ENCODE measurements around the gene TRIM67.

TRIM67 gene

GRCh38 chr1:231161667-231162296, at the start of gene TRIM67:
TSS of gene TRIM67 (plus strand) at chr1:231162058. CDS start at chr1:231162970, 912 bp downstream.
- TF ChIP-seq EZH2phosphoT487 (conservative IDR thresholded peaks at IDR 0.05; ENCODE audit: low read length) (no peak), CTCF (IDR thresholded peaks at IDR 0.05; ENCODE audit: insufficient read depth, low read length, poor library complexity, severe bottlenecking) (no peak)

GRCh38 chr1:231116738-231117137, 45.1 kb upstream of the TRIM67 start:
- no peak overlapping the region for H3K4me3 ChIP-seq (ENCODE audit: insufficient read depth, low read length, poor library complexity, severe bottlenecking)
- TF ChIP-seq EZH2phosphoT487 (conservative IDR thresholded peaks at IDR 0.05; ENCODE audit: low read length) (no peak), CTCF (IDR thresholded peaks at IDR 0.05; ENCODE audit: insufficient read depth, low read length, poor library complexity, severe bottlenecking) (no peak)
- H3K9ac ChIP-seq (ENCODE audit: low read length), result no peak overlapping the region

More at GRCh38 chr1:231161667-231162296, at the start of gene TRIM67:
- Histone ChIP-seq H3K9ac (ENCODE audit: low read length) (no peak within 1 kb of the TSS), H4K20me1 (ENCODE audit: low read depth, low read length) (no peaks in the 10 kb centered on the region), H3K4me3 (ENCODE audit: insufficient read depth, low read length, poor library complexity, severe bottlenecking) (no peak within 1 kb of the TSS), H3K9me2 (replicated peaks; ENCODE audit: insufficient read depth, low read length) (no peaks in the 10 kb centered on the region), H3K27ac (ENCODE audit: low read depth, low read length) (no peak within 1 kb of the TSS), H2AFZ (ENCODE audit: low read depth, low read length, severe bottlenecking) (no peak within 1 kb of the TSS), H3K27me3 (ENCODE audit: low read length) (no peaks in the 10 kb centered on the region), H3K4me2 (ENCODE audit: low read depth, low read length, poor library complexity, severe bottlenecking) (no peak within 1 kb of the TSS), H3K9me3 (ENCODE audit: insufficient read depth, low read length) (no peaks in the 10 kb centered on the region), H3K79me2 (ENCODE audit: insufficient read depth, low read length) (no peaks in the 10 kb centered on the region), H3K36me3 (ENCODE audit: low read length) (no peaks in the 10 kb centered on the region), H3F3A (ENCODE audit: insufficient read depth) (no peaks in the 10 kb centered on the region)

GRCh38 chr1:231118704-231119453, 43.0 kb upstream of the TRIM67 start:
- H2AFZ ChIP-seq (ENCODE audit: low read depth, low read length, severe bottlenecking), result no peak overlapping the region
- no peak overlapping the region for H3K9ac ChIP-seq (ENCODE audit: low read length)
- H3K9me2 ChIP-seq (replicated peaks; ENCODE audit: insufficient read depth, low read length), result no peaks in the 10 kb centered on the region
- no peaks in the 10 kb centered on the region for H3K36me3 ChIP-seq (ENCODE audit: low read length)
- H3F3A ChIP-seq (ENCODE audit: insufficient read depth), result no peaks in the 10 kb centered on the region
- no peaks in the 10 kb centered on the region for H4K20me1 ChIP-seq (ENCODE audit: low read depth, low read length)
- H3K4me3 ChIP-seq (ENCODE audit: insufficient read depth, low read length, poor library complexity, severe bottlenecking), result no peak overlapping the region
- no peak overlapping the region for H3K27ac ChIP-seq (ENCODE audit: low read depth, low read length)
- TF ChIP-seq CTCF (IDR thresholded peaks at IDR 0.05; ENCODE audit: insufficient read depth, low read length, poor library complexity, severe bottlenecking) (no peak), EZH2phosphoT487 (conservative IDR thresholded peaks at IDR 0.05; ENCODE audit: low read length) (no peak)
- no peaks in the 10 kb centered on the region for H3K27me3 ChIP-seq (ENCODE audit: low read length)
- no peak overlapping the region for H3K4me2 ChIP-seq (ENCODE audit: low read depth, low read length, poor library complexity, severe bottlenecking)
- peaks cover 6% of the 10 kb centered on the region; the same call in 1 of the 2 replicates for H3K9me3 ChIP-seq (ENCODE audit: insufficient read depth, low read length)
- no peaks in the 10 kb centered on the region for H3K79me2 ChIP-seq (ENCODE audit: insufficient read depth, low read length)

More at GRCh38 chr1:231116738-231117137, 45.1 kb upstream of the TRIM67 start:
- no peaks in the 10 kb centered on the region for H4K20me1 ChIP-seq (ENCODE audit: low read depth, low read length)
- peaks cover 6% of the 10 kb centered on the region; the same call in 1 of the 2 replicates for H3K9me3 ChIP-seq (ENCODE audit: insufficient read depth, low read length)
- H3F3A ChIP-seq (ENCODE audit: insufficient read depth), result no peaks in the 10 kb centered on the region
- H3K36me3 ChIP-seq (ENCODE audit: low read length), result no peaks in the 10 kb centered on the region
- no peaks in the 10 kb centered on the region for H3K79me2 ChIP-seq (ENCODE audit: insufficient read depth, low read length)
- H2AFZ ChIP-seq (ENCODE audit: low read depth, low read length, severe bottlenecking), result no peak overlapping the region
- H3K4me2 ChIP-seq (ENCODE audit: low read depth, low read length, poor library complexity, severe bottlenecking), result no peak overlapping the region
- no peak overlapping the region for H3K27ac ChIP-seq (ENCODE audit: low read depth, low read length)
- no peaks in the 10 kb centered on the region for H3K27me3 ChIP-seq (ENCODE audit: low read length)
- no peaks in the 10 kb centered on the region for H3K9me2 ChIP-seq (replicated peaks; ENCODE audit: insufficient read depth, low read length)
